Pancreas (tissue), 10 donors: ENCODE data around the gene HSPA12A. TPM values are rescaled to one million over a fixed set of nuclear protein-coding genes. Genes with fewer than 3 reads are reported as not detected.
A peak's percentile ranks its signal among the peaks of the same experiment; 100 is the strongest.

Experiments
- ATAC-seq, 4 donors: fragments of 200-7000 bp; cut with Tn5 transposase; one replicate each; pipeline versions ENCODE4 v1.8.0 to v1.9.1; 2020; ENCODE audit warnings: mild to moderate bottlenecking in 4 of 4, moderate library complexity in 4 of 4
- DNase-seq, 6 donors: peaks; one replicate each; pipeline ENCODE4 v3.0.0-alpha.2; 2020
- FAIRE-seq: peaks from 2 replicates; lab custom pipeline; 2012; peaks lifted over from hg19 to GRCh38; lab: Jason Lieb, UNC
- H3K27ac ChIP-seq, 4 donors: fragments of 200-600 bp; sonication (generic); 1 replicate in 3 of 4; 2 replicates in 1 of 4; pipeline versions ENCODE4 v1.5.0 to v1.8.0; 2020
- H3K27me3 ChIP-seq, 4 donors: fragments of 200-600 bp; one replicate each; pipeline ENCODE4 v1.8.0; 2021
- H3K36me3 ChIP-seq, 3 donors: fragments of 200-600 bp; sonication (generic) in 1 of 3; one replicate each; pipeline versions ENCODE4 v1.5.0 to v1.8.0; 2020 to 2021
- H3K4me1 ChIP-seq, 3 donors: fragments of 200-600 bp; one replicate each; pipeline ENCODE4 v1.8.0; 2021
- H3K4me3 ChIP-seq, 4 donors: fragments of 200-600 bp; sonication (generic) in 2 of 4; one replicate each; pipeline versions ENCODE4 v1.5.0 to v1.8.0; 2020 to 2021
- H3K9me3 ChIP-seq, 4 donors: fragments of 200-600 bp; one replicate each; pipeline ENCODE4 v1.8.0; 2021
- WGBS, 2 donors: extraction: QIAGEN DNeasy Blood & Tissue Kit; methylation state at CpG; one replicate each; pipeline ENCODE4 v1.1.7; 2013; 5-methylcytosine and 5-hydroxymethylcytosine counted together
- intact Hi-C, 3 donors: fragments of 100-400 bp; cut with DNase I; formaldehyde crosslinking; loops; one replicate each; pipeline versions ENCODE4 v1.11.1 to v1.14.2; 2022
- polyA plus RNA-seq, 2 donors: library from polyadenylated mRNA; stranded (reverse); fragments of 200-250 nt; gene quantifications; one replicate each; pipeline ENCODE4 v1.2.3, GENCODE V29; 2013
- total RNA-seq, 6 donors: library from RNA; stranded (reverse); fragmentation: NEBNext Ultra II Directional in 4 of 6; extraction: Animal tissue kit (Norgen Biotek cat#: 25700) in 4 of 6; gene quantifications; one replicate each; pipeline versions ENCODE4 v1.2.1 to v1.2.4, GENCODE V29; 2021 to 2023
- TF ChIP-seq, protein P1 (sequence below), 4 donors: fragments of 200-600 bp; sonication (generic) in 3 of 4; IDR thresholded peaks; one replicate each; pipeline versions ENCODE4 v1.5.0 to v1.8.0; 2021; ENCODE audit warnings: antibody characterized with exemption in 4 of 4
- donor health status: healthy with polysubstance abuse.
- donor health status: DM: no; HTN: no; CAD: no; lungs with moderate emphysema.
- donor health status: DM: no; HTN: no; CAD: no.
- donor health status: control.
- donor health status: control.
- donor health status: Bipolar disorder and iron deficiency.
- donor health status: DM: yes; HTN: yes; CAD: no.
- donor health status: DM: no; HTN: no; CAD: no.
- donor health status: DM: no; HTN: no; CAD: no.
- donor health status: DM: yes; HTN: yes; CAD: no.

The HSPA12A gene
- total and polyA plus RNA-seq, 8 donors = 2.7 to 8.2 (median 4.0) TPM

DNA sequence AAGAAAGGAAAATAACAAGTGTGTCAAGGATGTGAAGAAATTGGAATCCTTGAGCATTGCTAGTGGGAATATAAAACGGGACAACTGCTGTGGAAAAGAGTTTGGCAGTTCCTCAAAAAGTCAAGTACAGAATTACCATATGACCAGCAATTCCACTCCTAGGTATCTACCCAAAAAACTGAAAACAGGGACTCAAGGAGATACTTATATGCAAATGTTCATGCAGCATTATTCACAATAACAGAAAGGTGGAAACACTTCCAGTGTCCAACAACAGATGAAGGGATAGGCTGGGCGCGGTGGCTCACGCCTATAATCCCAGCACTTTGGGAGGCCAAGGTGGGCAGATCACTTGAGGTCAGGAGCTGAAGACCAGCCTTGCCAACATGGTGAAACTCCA lies 33.5 kb downstream of the HSPA12A start:
- WGBS, 2 donors = 79 to 90% methylated on average over 4 of the region's 4 CpGs
- DNase-seq (no peak), FAIRE-seq (no peak), ATAC-seq (no peak)
- Histone ChIP-seq H3K9me3 (no peaks in the 10 kb centered on the region), H3K4me3 (no peak overlapping the region), H3K36me3 (no peaks in the 10 kb centered on the region), H3K4me1 (no peaks in the 10 kb centered on the region), H3K27ac (no peak overlapping the region), H3K27me3 (no peaks in the 10 kb centered on the region)
- TF ChIP-seq, protein P1, sequence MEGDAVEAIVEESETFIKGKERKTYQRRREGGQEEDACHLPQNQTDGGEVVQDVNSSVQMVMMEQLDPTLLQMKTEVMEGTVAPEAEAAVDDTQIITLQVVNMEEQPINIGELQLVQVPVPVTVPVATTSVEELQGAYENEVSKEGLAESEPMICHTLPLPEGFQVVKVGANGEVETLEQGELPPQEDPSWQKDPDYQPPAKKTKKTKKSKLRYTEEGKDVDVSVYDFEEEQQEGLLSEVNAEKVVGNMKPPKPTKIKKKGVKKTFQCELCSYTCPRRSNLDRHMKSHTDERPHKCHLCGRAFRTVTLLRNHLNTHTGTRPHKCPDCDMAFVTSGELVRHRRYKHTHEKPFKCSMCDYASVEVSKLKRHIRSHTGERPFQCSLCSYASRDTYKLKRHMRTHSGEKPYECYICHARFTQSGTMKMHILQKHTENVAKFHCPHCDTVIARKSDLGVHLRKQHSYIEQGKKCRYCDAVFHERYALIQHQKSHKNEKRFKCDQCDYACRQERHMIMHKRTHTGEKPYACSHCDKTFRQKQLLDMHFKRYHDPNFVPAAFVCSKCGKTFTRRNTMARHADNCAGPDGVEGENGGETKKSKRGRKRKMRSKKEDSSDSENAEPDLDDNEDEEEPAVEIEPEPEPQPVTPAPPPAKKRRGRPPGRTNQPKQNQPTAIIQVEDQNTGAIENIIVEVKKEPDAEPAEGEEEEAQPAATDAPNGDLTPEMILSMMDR (IDR thresholded peaks at IDR 0.05) = no peak
- intact Hi-C loops = no loop called here

DNA sequence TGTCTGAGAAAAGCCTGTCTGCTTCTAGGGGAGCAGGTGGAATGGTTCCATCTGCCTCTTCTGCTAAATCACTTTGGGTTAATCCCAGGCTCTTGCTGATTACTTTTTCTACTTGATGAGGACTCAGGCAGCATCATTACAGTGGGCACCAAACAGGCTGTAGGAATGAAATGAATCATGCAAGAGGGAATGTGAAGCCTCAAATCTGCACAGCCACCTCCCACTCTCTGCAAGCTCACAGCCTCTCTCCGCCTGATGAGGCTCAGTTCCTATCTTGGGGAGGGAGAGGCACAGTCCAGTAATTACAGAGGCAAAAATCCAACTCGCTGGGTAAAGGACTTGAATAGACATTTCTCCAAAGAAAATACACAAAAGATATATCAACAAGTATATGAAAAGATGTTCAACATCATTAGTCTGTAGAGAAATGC lies 34.0 kb downstream of the HSPA12A start:
- no peaks in the 10 kb centered on the region for H3K36me3 ChIP-seq
- intact Hi-C loops = no loop called here
- H3K4me1 ChIP-seq = no peaks in the 10 kb centered on the region
- TF ChIP-seq, protein P1 (IDR thresholded peaks at IDR 0.05) = no peak
- H3K9me3 ChIP-seq = no peaks in the 10 kb centered on the region
- 71 to 97% methylated on average over 2 of the region's 2 CpGs for WGBS, 2 donors
- no peaks in the 10 kb centered on the region for H3K27me3 ChIP-seq
- FAIRE-seq = no peak
- peak in 1 of 4 donors; percentile 35 for ATAC-seq
- H3K27ac ChIP-seq = no peak overlapping the region
- no peak overlapping the region for H3K4me3 ChIP-seq
- no peak for DNase-seq

DNA sequence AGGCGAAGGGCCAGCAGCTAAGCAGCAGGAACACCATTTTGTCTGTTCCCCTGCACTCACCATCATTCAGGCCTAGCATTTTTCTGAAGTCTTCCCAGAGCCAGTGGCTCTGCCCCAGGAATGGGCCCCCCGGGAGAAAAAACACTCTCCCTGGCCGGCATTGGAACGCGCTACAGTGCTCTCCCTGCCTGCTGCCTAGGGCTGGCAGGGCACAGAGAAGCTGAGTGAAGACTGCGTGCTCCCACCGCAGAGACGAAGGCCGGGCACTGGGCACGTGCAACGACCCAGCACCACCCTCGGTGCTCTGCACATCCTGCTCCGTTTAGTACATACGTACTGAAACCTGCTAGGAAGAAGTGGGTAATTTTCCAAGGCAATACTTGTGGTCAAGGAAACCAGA lies 34.4 kb downstream of the HSPA12A start:
- no peaks in the 10 kb centered on the region for H3K4me1 ChIP-seq
- H3K27ac ChIP-seq = no peak overlapping the region
- no peak for ATAC-seq
- TF ChIP-seq, protein P1 (IDR thresholded peaks at IDR 0.05) = no peak
- intact Hi-C loops = no loop called here
- H3K4me3 ChIP-seq = no peak overlapping the region
- H3K36me3 ChIP-seq = no peaks in the 10 kb centered on the region
- no peaks in the 10 kb centered on the region for H3K27me3 ChIP-seq
- 88 to 92% methylated on average over 14 of the region's 14 CpGs for WGBS, 2 donors
- DNase-seq = no peak
- no peak for FAIRE-seq
- no peaks in the 10 kb centered on the region for H3K9me3 ChIP-seq

DNA sequence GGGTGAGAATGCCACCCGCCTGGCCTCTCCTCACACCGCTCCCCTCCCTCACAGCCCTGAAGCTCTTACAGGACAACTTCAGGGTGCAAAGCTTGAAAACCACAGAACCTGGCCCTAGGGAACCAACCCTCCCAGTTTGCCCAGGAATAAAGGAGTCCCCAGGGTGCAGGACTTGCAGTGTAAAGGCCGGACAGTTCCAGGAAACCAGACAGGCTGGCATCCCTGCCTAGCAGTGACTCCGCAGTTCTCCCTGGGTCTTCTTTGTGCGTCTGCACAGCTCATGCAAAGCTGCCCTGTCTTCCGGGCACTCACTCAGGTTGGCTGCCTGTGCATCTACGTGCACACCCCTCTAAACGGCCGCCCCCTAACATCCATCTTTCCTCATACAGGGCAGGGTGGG lies 36.1 kb downstream of the HSPA12A start:
- intact Hi-C loops = no loop called here
- Histone ChIP-seq H3K27me3 (no peaks in the 10 kb centered on the region), H3K27ac (no peak overlapping the region), H3K36me3 (no peaks in the 10 kb centered on the region), H3K4me3 (no peak overlapping the region), H3K9me3 (no peaks in the 10 kb centered on the region), H3K4me1 (no peaks in the 10 kb centered on the region)
- ATAC-seq (no peak), DNase-seq (no peak), FAIRE-seq (no peak)
- TF ChIP-seq, protein P1 (IDR thresholded peaks at IDR 0.05) = no peak
- WGBS, 2 donors = 83 to 84% methylated on average over 9 of the region's 9 CpGs

DNA sequence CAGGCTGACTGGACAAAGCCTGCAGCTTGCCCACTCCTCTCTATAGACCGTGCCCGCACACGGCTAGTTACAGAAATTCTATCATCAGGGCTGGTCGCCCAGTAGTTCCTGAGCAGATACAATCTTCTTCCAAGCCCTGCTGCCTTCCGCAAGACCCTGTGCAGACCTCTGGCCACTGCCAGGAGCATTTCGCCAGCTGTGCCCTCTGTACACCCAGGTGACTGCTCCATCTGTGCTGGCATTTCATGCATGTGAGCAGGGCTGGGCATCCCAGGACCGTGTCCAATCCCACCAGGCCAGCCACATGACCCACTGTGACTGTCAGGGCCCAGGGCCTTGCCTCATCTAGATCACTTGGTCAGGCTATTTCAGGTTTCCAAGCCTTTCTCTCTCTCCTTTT lies 36.9 kb downstream of the HSPA12A start:
- Histone ChIP-seq H3K27me3 (no peaks in the 10 kb centered on the region), H3K4me3 (no peak overlapping the region), H3K4me1 (no peaks in the 10 kb centered on the region), H3K36me3 (no peaks in the 10 kb centered on the region), H3K9me3 (no peaks in the 10 kb centered on the region), H3K27ac (no peak overlapping the region)
- FAIRE-seq (no peak), ATAC-seq (peak in 3 of 4 donors; percentile 12 to 14 (median 14)), DNase-seq (no peak)
- TF ChIP-seq, protein P1 (IDR thresholded peaks at IDR 0.05) = no peak
- 91 to 94% methylated on average over 6 to 7 of the region's 7 CpGs for WGBS, 2 donors
- intact Hi-C loops = no loop called here
